Measurements from ENCODE around the gene C1orf115.

The C1orf115 gene

GRCh38 chr1:220689666-220690065 lies 497 bp upstream of the C1orf115 start:
- Histone ChIP-seq H3K4me2 (peak overlapping the region; percentile 57 to 78 (median 70); a peak in 20 of 22 replicates), H4K20me1 (no peaks in the 10 kb centered on the region), H3K4me3 (peak overlapping the region in 9 of 10 experiments; percentile 56 to 71 (median 61); a peak in 15 of 20 replicates), H3K4me1 (peaks cover 0 to 14% (median 12%) of the 10 kb centered on the region in 10 experiments; a peak in 17 of 20 replicates), H3K36me3 (no peaks in the 10 kb centered on the region), H3K9me3 (replicated peaks in 1 of 11) (peaks cover 9 to 17% (median 13%) of the 10 kb centered on the region in 11 experiments; a peak in 21 of 22 replicates), H3K9ac (no peak overlapping the region), H3K27ac (no peak overlapping the region), H3K27me3 (peaks cover 18 to 26% (median 22%) of the 10 kb centered on the region in 11 experiments)
- no peak for TF ChIP-seq Cebpa-rat (IDR thresholded peaks at IDR 0.05)

- TF ChIP-seq Cebpa-rat (IDR thresholded peaks at IDR 0.05) = no peak
Measured at GRCh38 chr1:220691053-220691684, 1.0 kb downstream of the C1orf115 start.

GRCh38 chr1:220692436-220693228 lies 2.5 kb downstream of the C1orf115 start:
- Histone ChIP-seq H3K4me1 (no peaks in the 10 kb centered on the region), H3K36me3 (no peaks in the 10 kb centered on the region), H3K4me2 (no peak overlapping the region), H3K27ac (no peak overlapping the region), H4K20me1 (no peaks in the 10 kb centered on the region), H3K4me3 (no peak overlapping the region), H3K27me3 (peaks cover 18 to 26% (median 22%) of the 10 kb centered on the region in 11 experiments), H3K9ac (no peak overlapping the region), H3K9me3 (replicated peaks in 1 of 11) (peaks cover 9 to 17% (median 13%) of the 10 kb centered on the region in 11 experiments; a peak in 21 of 22 replicates)
- no peak for TF ChIP-seq Cebpa-rat (IDR thresholded peaks at IDR 0.05)

More at GRCh38 chr1:220691053-220691684, 1.0 kb downstream of the C1orf115 start:
- Histone ChIP-seq H3K4me1 (no peaks in the 10 kb centered on the region), H3K27me3 (peaks cover 18 to 26% (median 22%) of the 10 kb centered on the region in 11 experiments), H3K36me3 (no peaks in the 10 kb centered on the region), H3K4me3 (no peak overlapping the region; a peak in 2 of 20 replicates), H3K4me2 (peak overlapping the region in 2 of 11 experiments; percentile 71 to 77; a peak in 3 of 22 replicates), H4K20me1 (no peaks in the 10 kb centered on the region), H3K27ac (no peak overlapping the region), H3K9ac (no peak overlapping the region), H3K9me3 (replicated peaks in 1 of 11) (peaks cover 9 to 17% (median 13%) of the 10 kb centered on the region in 11 experiments; a peak in 21 of 22 replicates)

GRCh38 chr1:220694866-220695382 lies 4.8 kb downstream of the C1orf115 start:
- peaks cover 7 to 11% (median 10%) of the 10 kb centered on the region in 11 experiments; a peak in 21 of 22 replicates for H3K9me3 ChIP-seq (replicated peaks in 1 of 11)
- TF ChIP-seq Cebpa-rat (IDR thresholded peaks at IDR 0.05) = no peak
- no peak overlapping the region for H3K9ac ChIP-seq
- H4K20me1 ChIP-seq = no peaks in the 10 kb centered on the region
- no peaks in the 10 kb centered on the region for H3K36me3 ChIP-seq
- no peak overlapping the region for H3K4me2 ChIP-seq
- peaks cover 12 to 20% (median 14%) of the 10 kb centered on the region in 11 experiments for H3K27me3 ChIP-seq
- H3K4me3 ChIP-seq = no peak overlapping the region
- no peak overlapping the region for H3K27ac ChIP-seq
- peaks cover 0 to 13% (median 10%) of the 10 kb centered on the region in 10 experiments; a peak in 17 of 20 replicates for H3K4me1 ChIP-seq

- no peak for TF ChIP-seq Cebpa-rat (IDR thresholded peaks at IDR 0.05)
- no peaks in the 10 kb centered on the region for H3K36me3 ChIP-seq
- H4K20me1 ChIP-seq = no peaks in the 10 kb centered on the region
- H3K9ac ChIP-seq = no peak overlapping the region
- H3K4me3 ChIP-seq = no peak overlapping the region
- H3K27ac ChIP-seq = no peak overlapping the region
- peaks cover 2 to 6% (median 5%) of the 10 kb centered on the region in 11 experiments; a peak in 18 of 22 replicates for H3K9me3 ChIP-seq (replicated peaks in 1 of 11)
- peaks cover 0 to 18% (median 15%) of the 10 kb centered on the region in 10 experiments; a peak in 17 of 20 replicates for H3K4me1 ChIP-seq
- H3K4me2 ChIP-seq = no peak overlapping the region
- peaks cover 7 to 15% (median 9%) of the 10 kb centered on the region in 11 experiments for H3K27me3 ChIP-seq
Measured at GRCh38 chr1:220695426-220695825, 5.3 kb downstream of the C1orf115 start.

- Histone ChIP-seq H3K36me3 (no peaks in the 10 kb centered on the region), H3K4me2 (no peak overlapping the region), H3K4me1 (peaks cover 0 to 26% (median 24%) of the 10 kb centered on the region in 10 experiments; a peak in 17 of 20 replicates), H3K27ac (no peak overlapping the region), H3K4me3 (no peak overlapping the region), H3K9me3 (replicated peaks in 1 of 11) (no peaks in the 10 kb centered on the region), H3K9ac (no peak overlapping the region), H4K20me1 (no peaks in the 10 kb centered on the region), H3K27me3 (peaks cover 0 to 6% (median under 1%) of the 10 kb centered on the region in 11 experiments; a peak in 9 of 22 replicates)
- TF ChIP-seq Cebpa-rat (IDR thresholded peaks at IDR 0.05) = no peak
Measured at GRCh38 chr1:220696226-220696862, 6.2 kb downstream of the C1orf115 start.

GRCh38 chr1:220696863-220697231 lies 6.7 kb downstream of the C1orf115 start:
- Histone ChIP-seq H3K4me2 (no peak overlapping the region), H3K4me3 (no peak overlapping the region), H4K20me1 (no peaks in the 10 kb centered on the region), H3K9ac (no peak overlapping the region), H3K27ac (no peak overlapping the region), H3K27me3 (peaks cover 0 to 2% (median 0%) of the 10 kb centered on the region in 11 experiments; a peak in 1 of 22 replicates), H3K4me1 (peaks cover 1 to 31% (median 29%) of the 10 kb centered on the region in 10 experiments), H3K36me3 (no peaks in the 10 kb centered on the region), H3K9me3 (replicated peaks in 1 of 11) (peaks cover 0 to under 1% (median 0%) of the 10 kb centered on the region in 11 experiments; a peak in 2 of 22 replicates)
- no peak for TF ChIP-seq Cebpa-rat (IDR thresholded peaks at IDR 0.05)

GRCh38 chr1:220697326-220697725 lies 7.2 kb downstream of the C1orf115 start:
- H3K27ac ChIP-seq = no peak overlapping the region
- no peak overlapping the region for H3K9ac ChIP-seq
- H3K4me3 ChIP-seq = no peak overlapping the region
- no peaks in the 10 kb centered on the region for H4K20me1 ChIP-seq
- TF ChIP-seq Cebpa-rat (IDR thresholded peaks at IDR 0.05) = no peak
- H3K4me1 ChIP-seq = peaks cover 6 to 36% (median 34%) of the 10 kb centered on the region in 10 experiments
- peaks cover 0 to 5% (median 1%) of the 10 kb centered on the region in 11 experiments; a peak in 13 of 22 replicates for H3K9me3 ChIP-seq (replicated peaks in 1 of 11)
- H3K27me3 ChIP-seq = no peaks in the 10 kb centered on the region
- H3K36me3 ChIP-seq = no peaks in the 10 kb centered on the region
- H3K4me2 ChIP-seq = no peak overlapping the region

Data from BLaER1 treated with 17β-estradiol and CSF1 and Interleukin-3, amounts not matched to agents 10 nM and 100 nM (cell line).